K562 (cell line): Measurements from ENCODE around the gene FADS1. TPM values are rescaled to one million over a fixed set of nuclear protein-coding genes. Genes with fewer than 3 reads are reported as not detected.

Source experiments
- CREB3 ChIP-seq: fragments of 450-650 bp; conservative IDR thresholded peaks from 2 replicates; pipeline ENCODE4 v1.6.1; 2016; ENCODE audit warnings: missing genetic modification characterization, low read depth, mild to moderate bottlenecking, missing compliant biosample characterization, moderate library complexity
- MED1 ChIP-seq: sonication (generic); formaldehyde crosslinking; IDR thresholded peaks from 2 replicates; pipeline ENCODE4 v1.8.1; 2023; ENCODE audit warnings: missing genetic modification reagents, borderline replicate concordance
- MEF2A ChIP-seq: IDR thresholded peaks from 2 replicates; pipeline ENCODE4 v1.6.1; 2011; ENCODE audit warnings: low read depth, mild to moderate bottlenecking, low read length, moderate library complexity; ENCODE audit not compliant: control insufficient read depth
- MYC ChIP-seq, 2 experiments: fragments of 250-450 bp in 1 of 2; sonication (Bioruptor Pico) in 1 of 2; IDR thresholded peaks; 2 replicates each; pipeline versions ENCODE4 v1.5.1 to v1.6.1; 2012 to 2021; ENCODE audit warnings: low read depth in 2 of 2, borderline replicate concordance in 1 of 2, improper control_type of control experiment in 1 of 2, low read length in 1 of 2, mild to moderate bottlenecking in 1 of 2, moderate library complexity in 1 of 2
- PRDM10 ChIP-seq: fragments of 450-650 bp; IDR thresholded peaks from 2 replicates; pipeline ENCODE4 v1.6.1; 2018; ENCODE audit not compliant: partially characterized antibody
- PYGO2 ChIP-seq: fragments of 450-650 bp; IDR thresholded peaks from 2 replicates; pipeline ENCODE4 v1.6.1; 2016; ENCODE audit warnings: mild to moderate bottlenecking, missing genetic modification characterization, moderate library complexity, missing compliant biosample characterization
- SIRT6 ChIP-seq: IDR thresholded peaks from one replicate; pipeline ENCODE4 v1.6.1; 2012; ENCODE audit warnings: low read depth, mild to moderate bottlenecking, control low read depth, inconsistent platforms, low read length, moderate library complexity
- SUPT5H ChIP-seq: fragments of 450-650 bp; IDR thresholded peaks from 2 replicates; pipeline ENCODE4 v1.6.1; 2016
- TEAD4 ChIP-seq, 2 experiments: sonication (generic) in 1 of 2; formaldehyde crosslinking in 1 of 2; IDR thresholded peaks; 2 replicates each; pipeline versions ENCODE4 v1.6.1 to v1.8.0; 2012 to 2022; ENCODE audit warnings: borderline replicate concordance in 1 of 2, inconsistent platforms in 1 of 2, low read length in 1 of 2, mild to moderate bottlenecking in 1 of 2, missing genetic modification reagents in 1 of 2
- ZBTB12 ChIP-seq: fragments of 250-450 bp; sonication (Bioruptor Pico); IDR thresholded peaks from 2 replicates; pipeline ENCODE4 v1.4.0; 2020
- ZBTB17 ChIP-seq: fragments of 450-650 bp; formaldehyde crosslinking; IDR thresholded peaks from 2 replicates; pipeline ENCODE4 v1.4.0; 2020; ENCODE audit warnings: mild to moderate bottlenecking
- ZNF507 ChIP-seq: conservative IDR thresholded peaks from 2 replicates; pipeline ENCODE4 v1.6.1; 2017; ENCODE audit warnings: missing genetic modification characterization, missing compliant biosample characterization
- ZNF551 ChIP-seq: fragments of 250-450 bp; sonication (Bioruptor Pico); IDR thresholded peaks from 2 replicates; pipeline ENCODE4 v1.5.0; 2021; ENCODE audit warnings: mild to moderate bottlenecking, moderate library complexity
- ZNF785 ChIP-seq: fragments of 250-450 bp; sonication (Bioruptor Pico); IDR thresholded peaks from 2 replicates; pipeline ENCODE4 v1.4.0; 2020; ENCODE audit warnings: mild to moderate bottlenecking
- polyA plus RNA-seq, 8 experiments: library from polyadenylated mRNA; depleted of rRNA in 4 of 8; stranded (reverse) in 5 of 8; unstranded in 3 of 8; fragments of >200 nt; fragmentation: Nextera tagmentation in 2 of 8; fragmentation: Illumina TruSeq in 1 of 8; extraction: Ambion mirVana in 2 of 8; extraction: Trizol in 1 of 8; gene quantifications; 2 replicates each; pipeline versions ENCODE4 v1.2.1 to v1.2.3, GENCODE V29; 2011 to 2014; ENCODE audit warnings: inconsistent platforms in 1 of 8, missing spikeins in 1 of 8
- total RNA-seq, 7 experiments: library from RNA; depleted of rRNA in 6 of 7; stranded (reverse); fragments of >200 nt in 6 of 7; fragmentation: Illumina TruSeq in 2 of 7; extraction: Trizol in 2 of 7; gene quantifications; 2 replicates each; pipeline versions ENCODE4 v1.2.1 to v1.2.3, GENCODE V29; 2011 to 2021; ENCODE audit warnings: low replicate concordance in 1 of 7
- TF ChIP-seq, protein P1 (sequence below): sonication (generic); formaldehyde crosslinking; IDR thresholded peaks from 2 replicates; pipeline ENCODE4 v1.8.0; 2022; ENCODE audit warnings: missing genetic modification reagents, mild to moderate bottlenecking, moderate library complexity, borderline replicate concordance
- TF ChIP-seq, protein P2 (sequence below): sonication (generic); formaldehyde crosslinking; IDR thresholded peaks from 2 replicates; pipeline ENCODE4 v1.8.0; 2022; ENCODE audit warnings: mild to moderate bottlenecking, missing genetic modification reagents, borderline replicate concordance

Gene FADS1
- total and polyA plus RNA-seq, 9 of the 15 experiments (the other 6 are each of a cell fraction or from before 2014, with no cell fraction given): 110 to 864 (median 364) TPM

DNA sequence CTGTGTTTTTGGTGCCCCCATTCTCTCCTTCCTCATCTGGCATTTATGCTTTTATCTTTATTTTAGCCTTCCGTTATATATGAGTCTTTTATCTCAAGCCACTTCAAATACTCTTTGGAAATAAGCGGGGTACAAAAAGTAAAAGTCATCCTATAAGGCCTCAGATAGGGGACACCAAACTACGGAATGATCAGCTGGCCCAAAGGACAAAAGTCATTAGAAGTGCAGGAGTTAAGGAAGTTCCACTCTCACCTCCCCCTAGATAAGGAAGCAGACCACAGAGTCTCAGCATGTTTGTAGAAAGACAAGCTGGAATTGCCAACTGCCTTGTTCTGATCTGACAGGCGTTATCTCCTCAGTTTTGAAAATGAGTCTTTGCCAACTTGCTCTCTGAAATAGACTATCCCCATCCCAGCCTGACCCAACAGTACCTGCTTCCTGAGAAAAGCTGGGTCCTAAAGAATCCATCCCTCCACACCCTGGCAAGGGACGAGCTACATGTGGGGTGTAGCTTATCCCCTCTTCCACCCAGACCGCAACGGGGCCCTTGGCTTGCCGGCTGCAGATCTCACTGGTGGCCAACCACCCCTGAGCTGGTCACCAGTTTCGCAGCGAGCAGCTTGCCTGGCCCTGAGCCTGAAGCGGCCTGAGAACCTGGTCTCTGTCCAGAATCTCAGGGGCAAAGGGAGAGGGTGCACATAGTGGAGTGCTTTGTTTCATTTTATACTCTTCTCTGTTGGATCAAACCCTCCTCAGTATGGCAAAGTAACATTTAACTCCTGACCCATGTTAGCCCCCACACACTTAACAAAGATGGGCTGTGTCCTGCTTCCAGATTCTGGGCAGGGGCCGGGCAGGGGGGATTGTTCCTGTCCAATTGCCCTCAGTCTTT lies 25.1 kb upstream of the FADS1 start (continued):
- TF ChIP-seq PRDM10 (peak; percentile 84), PYGO2 (tag) (peak; percentile 23; the same call in 1 of the 2 replicates), ZNF551 (no peak), MEF2A (peak; percentile 37; the same call in 1 of the 2 replicates), CREB3 (peak; percentile 67), MYC (IDR thresholded peaks at IDR 0.05; ENCODE audit: low read depth, low read length) (no peak; the same call in 1 of the 2 replicates), MYC (CRISPR knock-in tag; IDR thresholded peaks at IDR 0.05; ENCODE audit: borderline replicate concordance, low read depth) (no peak), MED1 (CRISPR knock-in tag) (no peak), ZNF507 (tag) (no peak), ZNF785 (CRISPR knock-in tag) (no peak), ZBTB12 (CRISPR knock-in tag) (0 out of 2 replicates have a peak, but pooled peaks have one; percentile 18), SUPT5H (no peak), SIRT6 (no peak), ZBTB17 (CRISPR knock-in tag) (peak; percentile 45), TEAD4 (IDR thresholded peaks at IDR 0.05; ENCODE audit: low read length) (peak; percentile 94), TEAD4 (CRISPR knock-in tag; IDR thresholded peaks at IDR 0.05; ENCODE audit: borderline replicate concordance) (no peak)
- TF ChIP-seq, protein P1, sequence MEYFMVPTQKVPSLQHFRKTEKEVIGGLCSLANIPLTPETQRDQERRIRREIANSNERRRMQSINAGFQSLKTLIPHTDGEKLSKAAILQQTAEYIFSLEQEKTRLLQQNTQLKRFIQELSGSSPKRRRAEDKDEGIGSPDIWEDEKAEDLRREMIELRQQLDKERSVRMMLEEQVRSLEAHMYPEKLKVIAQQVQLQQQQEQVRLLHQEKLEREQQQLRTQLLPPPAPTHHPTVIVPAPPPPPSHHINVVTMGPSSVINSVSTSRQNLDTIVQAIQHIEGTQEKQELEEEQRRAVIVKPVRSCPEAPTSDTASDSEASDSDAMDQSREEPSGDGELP: peak; percentile 95
- TF ChIP-seq, protein P2, sequence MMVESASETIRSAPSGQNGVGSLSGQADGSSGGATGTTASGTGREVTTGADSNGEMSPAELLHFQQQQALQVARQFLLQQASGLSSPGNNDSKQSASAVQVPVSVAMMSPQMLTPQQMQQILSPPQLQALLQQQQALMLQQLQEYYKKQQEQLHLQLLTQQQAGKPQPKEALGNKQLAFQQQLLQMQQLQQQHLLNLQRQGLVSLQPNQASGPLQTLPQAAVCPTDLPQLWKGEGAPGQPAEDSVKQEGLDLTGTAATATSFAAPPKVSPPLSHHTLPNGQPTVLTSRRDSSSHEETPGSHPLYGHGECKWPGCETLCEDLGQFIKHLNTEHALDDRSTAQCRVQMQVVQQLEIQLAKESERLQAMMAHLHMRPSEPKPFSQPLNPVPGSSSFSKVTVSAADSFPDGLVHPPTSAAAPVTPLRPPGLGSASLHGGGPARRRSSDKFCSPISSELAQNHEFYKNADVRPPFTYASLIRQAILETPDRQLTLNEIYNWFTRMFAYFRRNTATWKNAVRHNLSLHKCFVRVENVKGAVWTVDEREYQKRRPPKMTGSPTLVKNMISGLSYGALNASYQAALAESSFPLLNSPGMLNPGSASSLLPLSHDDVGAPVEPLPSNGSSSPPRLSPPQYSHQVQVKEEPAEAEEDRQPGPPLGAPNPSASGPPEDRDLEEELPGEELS (CRISPR knock-in tag): no peak
